HG02763 (cell line): ENCODE results near the gene PRAMEF6.
"Not testable (repeated sequence)": the region's sequence is repeated elsewhere in the genome, so short reads cannot be mapped to it uniquely, and the experiment has no call there.

ENCODE experiments used
- ATAC-seq: cut with Tn5 transposase; IDR thresholded peaks from one replicate; pipeline ENCODE4 v1.9.1; 2021; ENCODE audit warnings: mild to moderate bottlenecking, moderate library complexity; ENCODE audit not compliant: unreplicated experiment

Gene PRAMEF6

GRCh38 chr1:12947480-12947879, at the start of gene PRAMEF6:
PRAMEF6 (minus strand) TSS chr1:12947580; CDS start chr1:12942518, 5,062 bp downstream.
- ATAC-seq: not testable (repeated sequence)

DNA sequence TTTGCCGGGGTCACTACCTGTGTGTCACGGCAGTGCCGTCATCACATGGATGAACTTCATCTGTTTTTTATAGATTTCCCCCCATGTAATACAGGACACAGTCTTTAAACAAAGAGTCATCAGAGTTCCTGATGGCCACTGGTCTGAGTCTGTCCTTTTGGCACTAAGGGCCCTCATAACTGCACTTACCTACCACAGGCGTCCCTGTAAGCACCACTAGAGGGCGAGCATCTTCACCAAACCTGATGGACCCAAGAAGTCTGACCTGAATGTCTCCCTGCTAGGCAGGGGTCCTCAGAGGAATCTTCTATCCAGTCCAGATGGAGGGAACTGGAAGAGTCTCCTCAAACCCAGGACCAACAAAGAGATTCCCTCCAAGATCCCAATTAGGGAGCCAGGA, 23.0 kb downstream of the PRAMEF6 start:
- not testable (repeated sequence) for ATAC-seq

DNA sequence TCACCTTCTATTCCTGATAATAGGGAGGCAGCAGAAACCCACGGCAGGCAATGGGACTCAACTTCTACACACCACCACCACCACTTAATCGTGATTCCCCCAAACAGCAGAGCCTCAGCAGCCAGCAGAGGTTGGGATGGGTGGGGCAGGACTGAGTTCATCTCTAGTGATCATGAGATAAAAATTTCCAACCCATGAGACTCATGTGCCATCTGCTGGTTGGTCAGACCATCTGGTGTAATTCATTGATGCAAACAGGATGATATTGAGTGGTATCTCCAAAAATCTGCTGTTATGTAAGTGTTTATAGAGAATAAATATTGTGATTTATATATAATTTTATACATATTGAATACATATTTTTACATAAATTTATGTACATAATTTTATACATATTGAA, 25.6 kb downstream of the PRAMEF6 start:
- ATAC-seq: not testable (repeated sequence)

DNA sequence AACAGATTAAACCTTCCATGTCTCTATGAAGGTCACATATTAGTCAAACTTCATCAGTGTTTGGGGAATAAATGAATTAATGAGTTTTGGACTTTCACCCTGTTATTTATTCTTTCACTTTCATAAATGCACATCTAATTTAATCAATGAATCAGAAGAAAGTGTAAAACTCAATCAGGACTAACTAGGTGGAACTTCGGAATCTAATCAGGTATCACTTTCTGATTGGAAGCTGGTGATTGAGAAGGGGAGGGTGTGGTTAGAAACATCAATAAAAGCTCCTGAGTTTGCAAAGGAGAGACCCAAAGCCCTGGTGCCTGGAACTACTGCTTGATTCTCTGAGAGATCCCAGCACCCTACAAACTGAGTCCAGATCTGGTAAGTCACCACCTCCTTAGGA, 31.1 kb downstream of the PRAMEF6 start, which contains the start of gene PRAMEF7:
Gene PRAMEF7, plus strand, starts transcription at position 301 of the 400 bp plus-strand sequence. CDS start 1,083 bp downstream, outside the sequence.
- not testable (repeated sequence) for ATAC-seq

GRCh38 chr1:12903793-12904572, 43.4 kb downstream of the PRAMEF6 start:
- ATAC-seq: not testable (repeated sequence)

- ATAC-seq: not testable (repeated sequence)
These were observed 48.2 kb downstream of the PRAMEF6 start for GRCh38 chr1:12899186-12899585.

GRCh38 chr1:12898170-12898569, 49.2 kb downstream of the PRAMEF6 start, which contains the start of gene PRAMEF10:
PRAMEF10 (minus strand) TSS chr1:12898270; CDS start chr1:12895847, 2,423 bp downstream.
- not testable (repeated sequence) for ATAC-seq
